BLaER1 treated with 17β-estradiol and CSF1 and Interleukin-3, amounts not matched to agents 10 nM and 100 nM (cell line): ENCODE measurements around the gene WDR33.

Source experiments
- H3K27ac ChIP-seq, 11 experiments: shearing (Covaris generic); formaldehyde crosslinking; 2 replicates each; pipeline ENCODE4 v1.8.1; 2022
- H3K27me3 ChIP-seq, 11 experiments: shearing (Covaris generic); formaldehyde crosslinking; 2 replicates each; pipeline ENCODE4 v1.8.1; 2022
- H3K36me3 ChIP-seq, 11 experiments: shearing (Covaris generic); formaldehyde crosslinking; 2 replicates each; pipeline ENCODE4 v1.8.1; 2022
- H3K4me1 ChIP-seq, 10 experiments: shearing (Covaris generic); formaldehyde crosslinking; 2 replicates each; pipeline ENCODE4 v1.8.1; 2022
- H3K4me2 ChIP-seq, 11 experiments: shearing (Covaris generic); formaldehyde crosslinking; 2 replicates each; pipeline ENCODE4 v1.8.1; 2022
- H3K4me3 ChIP-seq, 10 experiments: shearing (Covaris generic); formaldehyde crosslinking; 2 replicates each; pipeline ENCODE4 v1.8.1; 2022
- H3K9ac ChIP-seq, 11 experiments: shearing (Covaris generic); formaldehyde crosslinking; 2 replicates each; pipeline ENCODE4 v1.8.1; 2022
- H3K9me3 ChIP-seq, 11 experiments: shearing (Covaris generic); formaldehyde crosslinking; replicated peaks in 1 of 11; 2 replicates each; pipeline ENCODE4 v1.8.1; 2022
- H4K20me1 ChIP-seq, 11 experiments: shearing (Covaris generic); formaldehyde crosslinking; 2 replicates each; pipeline ENCODE4 v1.8.1; 2022
- Cebpa-rat ChIP-seq, 11 experiments: shearing (Covaris generic); IDR thresholded peaks; 2 replicates each; pipeline ENCODE4 v1.8.1; 2022

Gene WDR33

DNA sequence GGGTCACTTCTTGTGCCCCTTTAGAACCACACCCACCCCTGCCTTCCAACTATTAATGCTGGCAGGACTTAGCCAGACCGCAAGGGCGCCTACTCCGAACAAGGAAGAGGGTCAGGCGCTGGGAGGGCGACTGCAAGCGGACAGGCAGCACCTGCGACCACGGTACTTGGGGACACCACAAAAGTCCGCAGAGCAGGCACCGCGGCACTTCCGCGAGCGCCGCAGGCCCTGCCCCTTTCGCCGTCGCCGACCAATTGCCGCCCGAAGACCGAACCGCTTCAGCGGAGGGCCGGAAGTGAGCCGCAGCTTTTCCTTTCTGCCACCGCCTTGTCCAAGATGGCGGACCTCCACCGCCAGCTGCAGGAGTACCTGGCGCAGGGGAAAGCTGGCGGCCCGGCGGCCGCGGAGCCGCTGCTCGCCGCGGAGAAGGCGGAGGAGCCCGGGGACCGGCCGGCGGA, 109.7 kb downstream of the WDR33 start, which contains the start of gene SFT2D3:
Gene SFT2D3 (plus strand): TSS at position 305 of the 458 bp plus-strand sequence. CDS start 32 bp downstream, at position 337.
- H3K4me2 ChIP-seq, result peak within 1 kb of the TSS; percentile 76 to 97 (median 91)
- H3K36me3 ChIP-seq, result peaks cover 8 to 36% (median 28%) of the 10 kb centered on the region in 11 experiments; a peak in 21 of 22 replicates
- TF ChIP-seq Cebpa-rat (IDR thresholded peaks at IDR 0.05), result no peak
- H3K9ac ChIP-seq, result peak within 1 kb of the TSS; percentile 92 to 99 (median 98)
- peaks cover 7 to 36% (median 30%) of the 10 kb centered on the region in 11 experiments; a peak in 18 of 22 replicates for H4K20me1 ChIP-seq
- no peaks in the 10 kb centered on the region for H3K27me3 ChIP-seq
- H3K4me1 ChIP-seq, result peaks cover 34 to 54% (median 40%) of the 10 kb centered on the region in 10 experiments
- H3K27ac ChIP-seq, result peak within 1 kb of the TSS; percentile 94 to 99 (median 99)
- peak within 1 kb of the TSS; percentile 68 to 89 (median 80) for H3K4me3 ChIP-seq
- H3K9me3 ChIP-seq, result no peaks in the 10 kb centered on the region

DNA sequence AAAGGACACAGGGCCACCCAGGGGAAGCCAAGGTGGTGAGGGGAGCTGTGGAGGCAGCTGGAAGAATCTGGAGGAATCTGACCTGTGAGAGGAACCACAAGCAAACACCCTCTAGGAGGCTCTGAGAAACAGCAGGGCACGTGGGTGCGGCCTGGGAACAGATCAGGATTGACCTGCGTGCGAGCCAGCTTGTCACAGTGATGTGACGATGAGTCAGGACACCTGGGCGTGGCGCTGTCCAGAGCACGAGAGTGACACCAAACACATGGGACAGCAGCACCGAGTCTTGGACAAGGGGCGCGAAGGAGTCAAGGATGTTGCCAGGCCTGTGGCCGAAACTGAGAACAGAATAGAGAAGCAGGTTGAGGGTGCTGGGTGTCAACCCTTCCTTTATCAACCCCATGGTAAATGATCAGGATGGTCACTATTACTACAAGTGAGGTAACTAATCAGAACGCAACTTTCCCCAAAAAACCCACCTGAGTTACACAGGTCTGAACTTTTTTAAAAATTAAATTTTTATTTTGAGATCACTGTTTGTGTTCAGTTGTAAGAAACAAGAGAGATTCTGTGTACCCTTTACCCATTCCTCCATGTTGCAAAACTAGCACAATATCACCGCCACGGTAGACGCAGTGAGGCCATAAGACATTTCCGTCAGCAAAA, 110.3 kb downstream of the WDR33 start:
- peaks cover 2 to 30% (median 22%) of the 10 kb centered on the region in 11 experiments; a peak in 19 of 22 replicates for H3K36me3 ChIP-seq
- peak overlapping the region; percentile 76 to 97 (median 91) for H3K4me2 ChIP-seq
- peak overlapping the region; percentile 94 to 99 (median 99) for H3K27ac ChIP-seq
- no peak for TF ChIP-seq Cebpa-rat (IDR thresholded peaks at IDR 0.05)
- H3K4me1 ChIP-seq, result peaks cover 34 to 52% (median 40%) of the 10 kb centered on the region in 10 experiments
- H3K27me3 ChIP-seq, result no peaks in the 10 kb centered on the region
- H3K9me3 ChIP-seq, result no peaks in the 10 kb centered on the region
- peak overlapping the region; percentile 92 to 99 (median 98) for H3K9ac ChIP-seq
- peak overlapping the region; percentile 68 to 89 (median 80) for H3K4me3 ChIP-seq
- peaks cover under 1 to 33% (median 26%) of the 10 kb centered on the region in 11 experiments; a peak in 17 of 22 replicates for H4K20me1 ChIP-seq

DNA sequence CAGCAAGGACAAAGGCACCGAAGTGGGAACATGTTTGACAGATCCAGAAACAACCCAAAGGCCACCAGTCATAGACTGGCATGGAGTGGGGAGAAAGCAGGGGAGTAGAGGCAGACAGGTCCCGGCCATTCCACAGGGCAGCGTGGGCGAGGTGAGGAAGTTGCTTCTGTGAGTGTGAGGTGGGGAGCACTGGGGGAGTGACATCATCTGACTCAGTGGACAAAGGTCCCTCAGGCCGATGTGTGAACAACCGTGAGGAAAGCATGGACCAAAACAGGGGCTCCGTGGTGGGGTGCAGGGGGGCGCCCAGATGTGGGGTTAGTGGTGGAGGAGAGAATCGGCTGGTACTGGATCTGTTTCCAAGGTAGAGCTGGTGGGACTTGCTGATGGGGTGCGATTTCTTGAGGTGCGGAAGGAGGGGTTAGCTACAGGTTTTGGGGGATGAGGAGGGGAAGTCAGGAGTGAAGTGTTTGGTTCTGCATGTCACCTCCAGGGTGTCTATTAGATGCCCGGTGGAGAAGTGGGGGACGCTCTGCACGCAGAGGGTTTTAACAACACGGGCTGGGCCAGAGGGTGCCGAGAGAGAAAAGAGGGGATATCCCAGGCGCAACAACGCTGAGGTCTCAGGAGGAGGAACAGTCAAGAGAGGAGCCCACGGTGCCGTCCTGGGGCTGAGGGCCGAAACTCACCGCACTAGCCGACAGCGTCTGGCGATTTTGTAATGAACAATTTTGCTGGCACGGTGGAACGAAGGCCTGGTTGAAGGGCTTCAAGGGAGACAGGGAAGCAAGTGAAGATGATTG, 112.2 kb downstream of the WDR33 start:
- H3K4me2 ChIP-seq, result no peak overlapping the region
- peaks cover 0 to 11% (median 7%) of the 10 kb centered on the region in 11 experiments; a peak in 11 of 22 replicates for H3K36me3 ChIP-seq
- no peak for TF ChIP-seq Cebpa-rat (IDR thresholded peaks at IDR 0.05)
- peaks cover 0 to 16% (median 14%) of the 10 kb centered on the region in 11 experiments; a peak in 16 of 22 replicates for H4K20me1 ChIP-seq
- H3K9ac ChIP-seq, result no peak overlapping the region
- no peak overlapping the region for H3K27ac ChIP-seq
- peaks cover 23 to 33% (median 26%) of the 10 kb centered on the region in 10 experiments for H3K4me1 ChIP-seq
- H3K27me3 ChIP-seq, result no peaks in the 10 kb centered on the region
- no peaks in the 10 kb centered on the region for H3K9me3 ChIP-seq
- no peak overlapping the region for H3K4me3 ChIP-seq

- Histone ChIP-seq H3K9me3 (no peaks in the 10 kb centered on the region), H3K4me2 (no peak overlapping the region), H3K9ac (no peak overlapping the region), H3K27me3 (no peaks in the 10 kb centered on the region), H3K4me3 (no peak overlapping the region), H4K20me1 (peaks cover 0 to 5% (median 3%) of the 10 kb centered on the region in 11 experiments; a peak in 12 of 22 replicates), H3K36me3 (no peaks in the 10 kb centered on the region), H3K4me1 (peaks cover 11 to 22% (median 14%) of the 10 kb centered on the region in 10 experiments), H3K27ac (no peak overlapping the region)
- no peak for TF ChIP-seq Cebpa-rat (IDR thresholded peaks at IDR 0.05)
These were observed 113.3 kb downstream of the WDR33 start for GRCh38 chr2:127697482-127698180.

- no peaks in the 10 kb centered on the region for H4K20me1 ChIP-seq
- no peak overlapping the region for H3K27ac ChIP-seq
- H3K4me3 ChIP-seq, result no peak overlapping the region
- H3K9me3 ChIP-seq, result peaks cover 11 to 14% (median 13%) of the 10 kb centered on the region in 11 experiments
- no peaks in the 10 kb centered on the region for H3K27me3 ChIP-seq
- no peak for TF ChIP-seq Cebpa-rat (IDR thresholded peaks at IDR 0.05)
- H3K9ac ChIP-seq, result no peak overlapping the region
- H3K36me3 ChIP-seq, result peaks cover 0 to 5% (median 2%) of the 10 kb centered on the region in 11 experiments; a peak in 6 of 22 replicates
- peak overlapping the region in 2 of 11 experiments; percentile 28 to 35; a peak in 2 of 22 replicates for H3K4me2 ChIP-seq
- peaks cover 6 to 14% (median 6%) of the 10 kb centered on the region in 10 experiments for H3K4me1 ChIP-seq
These were observed 115.2 kb downstream of the WDR33 start for GRCh38 chr2:127695491-127696472.

DNA sequence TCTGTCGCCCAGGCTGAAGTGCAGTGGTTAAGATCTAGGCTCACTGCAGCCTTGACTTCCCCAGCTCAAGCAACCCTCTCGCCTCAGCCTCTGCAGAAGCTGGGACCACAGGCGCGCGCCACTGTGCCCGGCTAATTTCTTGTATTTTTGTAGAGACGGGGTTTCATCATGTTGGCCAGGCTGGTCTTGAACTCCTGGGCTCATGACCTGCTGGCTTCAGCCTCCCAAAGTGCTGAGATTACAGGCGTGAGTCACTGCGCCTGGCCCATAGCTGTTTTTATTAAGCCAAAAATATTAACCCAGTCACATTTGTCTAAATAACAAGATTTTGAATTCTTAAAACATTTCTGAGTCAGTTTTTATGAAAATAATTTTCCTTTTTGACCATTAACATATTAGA, 116.0 kb downstream of the WDR33 start:
- Histone ChIP-seq H3K4me3 (no peak overlapping the region), H3K36me3 (peaks cover 0 to 12% (median 8%) of the 10 kb centered on the region in 11 experiments; a peak in 9 of 22 replicates), H3K9me3 (peaks cover 19 to 22% (median 20%) of the 10 kb centered on the region in 11 experiments), H3K9ac (no peak overlapping the region), H3K4me1 (peaks cover 0 to 7% (median 0%) of the 10 kb centered on the region in 10 experiments; a peak in 2 of 20 replicates), H3K27me3 (no peaks in the 10 kb centered on the region), H3K27ac (no peak overlapping the region), H3K4me2 (no peak overlapping the region), H4K20me1 (no peaks in the 10 kb centered on the region)
- no peak for TF ChIP-seq Cebpa-rat (IDR thresholded peaks at IDR 0.05)

DNA sequence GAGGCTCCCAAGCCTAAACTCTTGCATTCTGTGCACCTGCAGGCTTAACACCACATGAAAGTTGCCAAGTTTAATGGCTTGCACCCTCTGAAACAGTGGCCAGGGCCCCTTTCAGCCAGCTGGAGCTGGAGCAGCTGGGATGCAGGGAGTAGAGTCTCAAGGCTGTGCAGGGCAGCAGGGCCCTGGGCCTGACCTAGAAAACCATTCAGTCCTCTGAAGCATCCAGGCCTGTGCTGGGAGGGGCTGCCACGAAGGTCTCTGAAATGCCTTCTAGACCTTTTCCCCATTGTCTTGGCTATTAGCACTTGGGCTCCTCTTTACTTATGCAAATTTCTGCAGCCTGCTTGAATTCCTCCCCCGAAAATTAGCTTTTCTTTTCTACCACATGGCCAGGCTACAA, 120.3 kb downstream of the WDR33 start:
- Histone ChIP-seq H3K27me3 (no peaks in the 10 kb centered on the region), H3K4me3 (peak overlapping the region in 2 of 10 experiments; percentile 1 to 25; a peak in 3 of 20 replicates), H3K9me3 (peaks cover 46 to 49% (median 47%) of the 10 kb centered on the region in 11 experiments), H3K27ac (no peak overlapping the region), H3K9ac (no peak overlapping the region), H4K20me1 (no peaks in the 10 kb centered on the region), H3K4me2 (no peak overlapping the region), H3K36me3 (peaks cover 0 to 13% (median 8%) of the 10 kb centered on the region in 11 experiments; a peak in 10 of 22 replicates), H3K4me1 (no peaks in the 10 kb centered on the region)
- no peak for TF ChIP-seq Cebpa-rat (IDR thresholded peaks at IDR 0.05)
